Prostate gland (tissue), 2 donors: ENCODE results near the gene TNFAIP2.

Experiments used
- CTCF ChIP-seq, 4 experiments: fragments of 200-600 bp in 2 of 4; fragments of 450-650 bp in 2 of 4; sonication (generic) in 2 of 4; IDR thresholded peaks; 1 replicate in 3 of 4; 2 replicates in 1 of 4; pipeline ENCODE4 v1.5.1; 2016 to 2019; ENCODE audit warnings: antibody characterized with exemption in 4 of 4, mild to moderate bottlenecking in 2 of 4, moderate library complexity in 2 of 4
- POLR2A ChIP-seq: fragments of 450-650 bp; IDR thresholded peaks from one replicate; pipeline ENCODE4 v1.6.1; 2016; ENCODE audit warnings: antibody characterized with exemption, mild to moderate bottlenecking

GRCh38 chr14:103158688-103159087 is 35.4 kb downstream of the TNFAIP2 start:
- TF ChIP-seq POLR2A (no peak), CTCF (IDR thresholded peaks at IDR 0.05) (no peak)
